Progenitor cell of endocrine pancreas (in vitro differentiated cells): ENCODE measurements around the gene PACS2. TPM values are rescaled to one million over a fixed set of nuclear protein-coding genes. Genes with fewer than 3 reads are reported as not detected.

Source experiments
- DNase-seq: peaks from one replicate; pipeline ENCODE4 v3.0.0; 2021; ENCODE audit warnings: low spot score; ENCODE audit not compliant: unreplicated experiment
- H3K27ac Mint-ChIP-seq: 2 replicates; pipeline ENCODE4 v1.8.0; 2021; ENCODE audit warnings: mild to moderate bottlenecking, moderate library complexity, mixed read lengths
- H3K27me3 Mint-ChIP-seq: 2 replicates; pipeline ENCODE4 v1.8.0; 2021; ENCODE audit warnings: mixed read lengths
- H3K36me3 Mint-ChIP-seq: 2 replicates; pipeline ENCODE4 v1.8.0; 2022; ENCODE audit warnings: mixed read lengths; ENCODE audit not compliant: insufficient read depth
- H3K4me1 Mint-ChIP-seq: 2 replicates; pipeline ENCODE4 v1.8.0; 2021; ENCODE audit warnings: low read depth, mixed read lengths
- H3K4me3 Mint-ChIP-seq: 2 replicates; pipeline ENCODE4 v1.8.0; 2021; ENCODE audit warnings: low read depth, mild to moderate bottlenecking, moderate library complexity, mixed read lengths
- H3K9me3 Mint-ChIP-seq: 2 replicates; pipeline ENCODE4 v1.8.0; 2021; ENCODE audit warnings: low read depth, mixed read lengths
- total RNA-seq: library from RNA; stranded (reverse); gene quantifications from 2 replicates; pipeline ENCODE4 v1.2.1, GENCODE V29; 2021
- TF ChIP-seq, protein P1 (sequence below): fragments of 200-600 bp; sonication (generic); IDR thresholded peaks from one replicate; pipeline ENCODE4 v1.5.0; 2021; ENCODE audit warnings: antibody characterized with exemption, mild to moderate bottlenecking; ENCODE audit not compliant: unreplicated experiment

PACS2 gene
- total RNA-seq, 1 donor from 2014 or later: 193 TPM

DNA sequence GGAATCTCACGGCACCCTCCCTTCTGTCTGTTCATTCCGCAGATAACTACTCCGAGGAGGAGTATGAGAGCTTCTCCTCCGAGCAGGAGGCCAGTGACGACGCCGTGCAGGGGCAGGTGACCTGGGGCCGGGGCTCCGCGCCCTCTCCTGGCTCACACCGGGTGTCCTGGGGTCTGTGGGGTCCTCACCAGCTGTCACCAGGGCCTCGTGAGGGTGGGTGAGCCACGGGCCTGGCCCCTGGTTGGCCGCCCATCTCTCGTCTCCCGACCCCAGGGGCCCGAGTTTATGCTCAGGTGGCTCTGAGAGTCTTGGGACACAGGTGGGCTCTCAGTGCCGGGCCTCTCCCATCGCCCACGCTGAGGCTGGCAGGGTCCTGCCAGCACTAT, 53.5 kb downstream of the PACS2 start:
- H3K27ac Mint-ChIP-seq: no peak overlapping the region
- no peaks in the 10 kb centered on the region for H3K4me1 Mint-ChIP-seq

GRCh38 chr14:105368426-105368825, 53.9 kb downstream of the PACS2 start:
- Mint-ChIP-seq H3K4me1 (no peaks in the 10 kb centered on the region), H3K27me3 (no peaks in the 10 kb centered on the region), H3K27ac (no peak overlapping the region), H3K9me3 (no peaks in the 10 kb centered on the region), H3K36me3 (peaks cover 18% of the 10 kb centered on the region), H3K4me3 (no peak overlapping the region)
- TF ChIP-seq, protein P1, sequence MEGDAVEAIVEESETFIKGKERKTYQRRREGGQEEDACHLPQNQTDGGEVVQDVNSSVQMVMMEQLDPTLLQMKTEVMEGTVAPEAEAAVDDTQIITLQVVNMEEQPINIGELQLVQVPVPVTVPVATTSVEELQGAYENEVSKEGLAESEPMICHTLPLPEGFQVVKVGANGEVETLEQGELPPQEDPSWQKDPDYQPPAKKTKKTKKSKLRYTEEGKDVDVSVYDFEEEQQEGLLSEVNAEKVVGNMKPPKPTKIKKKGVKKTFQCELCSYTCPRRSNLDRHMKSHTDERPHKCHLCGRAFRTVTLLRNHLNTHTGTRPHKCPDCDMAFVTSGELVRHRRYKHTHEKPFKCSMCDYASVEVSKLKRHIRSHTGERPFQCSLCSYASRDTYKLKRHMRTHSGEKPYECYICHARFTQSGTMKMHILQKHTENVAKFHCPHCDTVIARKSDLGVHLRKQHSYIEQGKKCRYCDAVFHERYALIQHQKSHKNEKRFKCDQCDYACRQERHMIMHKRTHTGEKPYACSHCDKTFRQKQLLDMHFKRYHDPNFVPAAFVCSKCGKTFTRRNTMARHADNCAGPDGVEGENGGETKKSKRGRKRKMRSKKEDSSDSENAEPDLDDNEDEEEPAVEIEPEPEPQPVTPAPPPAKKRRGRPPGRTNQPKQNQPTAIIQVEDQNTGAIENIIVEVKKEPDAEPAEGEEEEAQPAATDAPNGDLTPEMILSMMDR: no peak
- no peak for DNase-seq

More for the DNA sequence above, 53.5 kb downstream of the PACS2 start:
- no peak for DNase-seq
- Mint-ChIP-seq H3K9me3 (no peaks in the 10 kb centered on the region), H3K36me3 (peaks cover 16% of the 10 kb centered on the region), H3K27me3 (no peaks in the 10 kb centered on the region), H3K4me3 (no peak overlapping the region)
- TF ChIP-seq, protein P1: no peak

GRCh38 chr14:105368910-105369652, 54.5 kb downstream of the PACS2 start:
- DNase-seq: no peak
- no peak overlapping the region for H3K4me3 Mint-ChIP-seq
- no peaks in the 10 kb centered on the region for H3K4me1 Mint-ChIP-seq
- H3K36me3 Mint-ChIP-seq: peaks cover 16% of the 10 kb centered on the region
- TF ChIP-seq, protein P1: no peak
- H3K27ac Mint-ChIP-seq: no peak overlapping the region
- H3K27me3 Mint-ChIP-seq: no peaks in the 10 kb centered on the region
- no peaks in the 10 kb centered on the region for H3K9me3 Mint-ChIP-seq

DNA sequence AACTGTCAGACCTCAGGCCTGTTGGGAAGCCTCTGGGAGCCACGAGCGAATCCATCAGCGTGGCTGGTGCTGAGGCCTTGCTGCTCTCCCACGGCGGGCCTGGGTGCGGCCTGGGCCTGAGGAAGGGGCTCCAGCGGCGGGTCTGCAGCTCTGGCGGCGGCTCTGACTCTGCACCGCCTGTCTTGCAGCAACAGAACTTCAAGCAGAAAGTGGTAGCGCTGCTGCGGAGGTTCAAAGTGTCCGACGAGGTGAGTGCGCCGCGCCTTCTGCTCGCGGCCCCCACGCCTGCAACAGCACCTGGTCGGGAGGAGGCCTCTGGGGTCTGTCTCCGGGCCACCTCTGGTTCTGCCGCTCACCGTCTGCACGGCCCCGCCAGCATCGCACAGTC, 55.1 kb downstream of the PACS2 start:
- Mint-ChIP-seq H3K36me3 (peaks cover 17% of the 10 kb centered on the region), H3K27ac (no peak overlapping the region), H3K27me3 (no peaks in the 10 kb centered on the region), H3K4me1 (no peaks in the 10 kb centered on the region), H3K4me3 (no peak overlapping the region), H3K9me3 (no peaks in the 10 kb centered on the region)
- DNase-seq: no peak
- TF ChIP-seq, protein P1: no peak

- TF ChIP-seq, protein P1: no peak
- Mint-ChIP-seq H3K36me3 (peaks cover 16% of the 10 kb centered on the region), H3K4me3 (no peak overlapping the region), H3K27ac (no peak overlapping the region), H3K9me3 (no peaks in the 10 kb centered on the region), H3K27me3 (no peaks in the 10 kb centered on the region), H3K4me1 (peaks cover 4% of the 10 kb centered on the region)
- DNase-seq: no peak
These were observed 59.8 kb downstream of the PACS2 start for GRCh38 chr14:105374389-105374788.
